ENCODE data around the gene FAM9B.

- TF ChIP-seq, protein P1, sequence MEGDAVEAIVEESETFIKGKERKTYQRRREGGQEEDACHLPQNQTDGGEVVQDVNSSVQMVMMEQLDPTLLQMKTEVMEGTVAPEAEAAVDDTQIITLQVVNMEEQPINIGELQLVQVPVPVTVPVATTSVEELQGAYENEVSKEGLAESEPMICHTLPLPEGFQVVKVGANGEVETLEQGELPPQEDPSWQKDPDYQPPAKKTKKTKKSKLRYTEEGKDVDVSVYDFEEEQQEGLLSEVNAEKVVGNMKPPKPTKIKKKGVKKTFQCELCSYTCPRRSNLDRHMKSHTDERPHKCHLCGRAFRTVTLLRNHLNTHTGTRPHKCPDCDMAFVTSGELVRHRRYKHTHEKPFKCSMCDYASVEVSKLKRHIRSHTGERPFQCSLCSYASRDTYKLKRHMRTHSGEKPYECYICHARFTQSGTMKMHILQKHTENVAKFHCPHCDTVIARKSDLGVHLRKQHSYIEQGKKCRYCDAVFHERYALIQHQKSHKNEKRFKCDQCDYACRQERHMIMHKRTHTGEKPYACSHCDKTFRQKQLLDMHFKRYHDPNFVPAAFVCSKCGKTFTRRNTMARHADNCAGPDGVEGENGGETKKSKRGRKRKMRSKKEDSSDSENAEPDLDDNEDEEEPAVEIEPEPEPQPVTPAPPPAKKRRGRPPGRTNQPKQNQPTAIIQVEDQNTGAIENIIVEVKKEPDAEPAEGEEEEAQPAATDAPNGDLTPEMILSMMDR (conservative IDR thresholded peaks at IDR 0.05) = no peak
- TF ChIP-seq EZH2 (IDR thresholded peaks at IDR 0.05; ENCODE audit: low read depth) = no peak
These were observed 46.2 kb downstream of the FAM9B start for GRCh38 chrX:8987672-8988250.

Measured in PC-9 (cell line).